Stomach (tissue), 9 donors: ENCODE results near the gene CYB561D1. TPM values are rescaled to one million over a fixed set of nuclear protein-coding genes. Genes with fewer than 3 reads are reported as not detected.

Experiments used
- DNase-seq, 2 donors: peaks; one replicate each; pipeline versions ENCODE4 v3.0.0 to v3.0.0-alpha.2; 2013 to 2019
- H3K27ac ChIP-seq, 5 donors: fragments of 200-600 bp in 4 of 5; sonication (generic) in 4 of 5; one replicate each; pipeline ENCODE4 v1.5.1; 2013 to 2019; ENCODE audit warnings: mild to moderate bottlenecking in 1 of 5, moderate library complexity in 1 of 5
- H3K27me3 ChIP-seq, 3 donors: fragments of 200-600 bp; sonication (generic); one replicate each; pipeline ENCODE4 v1.5.1; 2017 to 2019; ENCODE audit warnings: mixed run types in 1 of 3
- H3K36me3 ChIP-seq, 4 donors: fragments of 200-600 bp; sonication (generic); 1 replicate in 3 of 4; 2 replicates in 1 of 4; pipeline ENCODE4 v1.5.1; 2016 to 2019
- H3K4me1 ChIP-seq, 4 donors: fragments of 200-600 bp; sonication (generic); one replicate each; pipeline ENCODE4 v1.5.1; 2016 to 2019
- H3K4me3 ChIP-seq, 4 donors: fragments of 200-600 bp; sonication (generic) in 3 of 4; one replicate each; pipeline ENCODE4 v1.5.1; 2016 to 2019; ENCODE audit warnings: mild to moderate bottlenecking in 1 of 4
- H3K9me3 ChIP-seq, 4 donors: fragments of 200-600 bp; sonication (generic); one replicate each; pipeline ENCODE4 v1.5.1; 2016 to 2019
- CTCF ChIP-seq, 7 experiments: fragments of 450-650 bp in 4 of 7; fragments of 200-600 bp in 3 of 7; sonication (generic) in 3 of 7; IDR thresholded peaks; one replicate each; pipeline ENCODE4 v1.5.1; 2016 to 2019; ENCODE audit warnings: antibody characterized with exemption in 7 of 7, control low read depth in 2 of 7, mild to moderate bottlenecking in 1 of 7
- EP300 ChIP-seq: sonication (generic); formaldehyde crosslinking; IDR thresholded peaks from one replicate; pipeline ENCODE4 v1.6.1; 2017; ENCODE audit warnings: antibody characterized with exemption
- POLR2A ChIP-seq, 4 donors: fragments of 450-650 bp; IDR thresholded peaks; one replicate each; pipeline ENCODE4 v1.6.1; 2016; ENCODE audit warnings: antibody characterized with exemption in 4 of 4, control low read depth in 2 of 4, mild to moderate bottlenecking in 1 of 4, moderate library complexity in 1 of 4
- POLR2AphosphoS5 ChIP-seq, 3 donors: sonication (generic); formaldehyde crosslinking; IDR thresholded peaks; one replicate each; pipeline ENCODE4 v1.6.1; 2016; ENCODE audit warnings: antibody characterized with exemption in 3 of 3
- WGBS, 5 donors: extraction: QIAGEN DNeasy Blood & Tissue Kit in 3 of 5; methylation state at CpG; one replicate each; pipeline versions ENCODE4 v1.1.5 to v1.1.7; 2013 to 2018; 5-methylcytosine and 5-hydroxymethylcytosine counted together
- intact Hi-C: fragments of 100-400 bp; cut with DNase I; formaldehyde crosslinking; loops from one replicate; pipeline ENCODE4 v1.15.1; 2023; ENCODE audit warnings: low total_unique reads
- polyA plus RNA-seq, 3 donors: library from polyadenylated mRNA; stranded (reverse); fragments of 200-250 nt; gene quantifications; one replicate each; pipeline ENCODE4 v1.2.3, GENCODE V29; 2013
- total RNA-seq, 5 donors: library from RNA; depleted of rRNA; stranded (reverse); fragments of >200 nt; gene quantifications; one replicate each; pipeline versions ENCODE4 v1.1.0 to v1.2.3, GENCODE V29; 2014 to 2016
- donor health status: healthy with polysubstance abuse.
- donor health status: Bipolar disorder and iron deficiency.
- donor health status: healthy.

The CYB561D1 gene
- total and polyA plus RNA-seq, 8 donors, result 1.8 to 6.4 (median 2.5) TPM

GRCh38 chr1:109467301-109467777 lies 26.6 kb upstream of the CYB561D1 start:
- no peak for DNase-seq
- H3K27ac ChIP-seq, result peak overlapping the region in 3 of 5 donors; percentile 63 to 85 (median 74)
- WGBS, 5 donors, result 14 to 20% (median 15%) methylated on average over 22 to 23 of the region's 23 CpGs
- peaks cover 5 to 28% (median 23%) of the 10 kb centered on the region in 4 donors for H3K4me1 ChIP-seq
- TF ChIP-seq POLR2AphosphoS5 (IDR thresholded peaks at IDR 0.05) (no peak), EP300 (no peak), CTCF (IDR thresholded peaks at IDR 0.05) (no peak), POLR2A (IDR thresholded peaks at IDR 0.05) (no peak)
- no peaks in the 10 kb centered on the region for H3K36me3 ChIP-seq
- peak overlapping the region; percentile 58 to 82 (median 72) for H3K4me3 ChIP-seq
- no peaks in the 10 kb centered on the region for H3K9me3 ChIP-seq
- intact Hi-C loops, result no loop called here
- H3K27me3 ChIP-seq, result peaks cover 0 to 42% (median 30%) of the 10 kb centered on the region in 3 donors

GRCh38 chr1:109468061-109468460 lies 25.8 kb upstream of the CYB561D1 start:
- Histone ChIP-seq H3K4me3 (no peak overlapping the region), H3K27me3 (peaks cover 0 to 42% (median 30%) of the 10 kb centered on the region in 3 donors), H3K9me3 (no peaks in the 10 kb centered on the region), H3K4me1 (peaks cover 5 to 28% (median 23%) of the 10 kb centered on the region in 4 donors), H3K27ac (no peak overlapping the region), H3K36me3 (no peaks in the 10 kb centered on the region)
- 80 to 96% (median 86%) methylated on average over 1 of the region's 1 CpG for WGBS, 5 donors
- no peak for TF ChIP-seq POLR2A (IDR thresholded peaks at IDR 0.05)
- no peak for TF ChIP-seq CTCF (IDR thresholded peaks at IDR 0.05)
- no peak for TF ChIP-seq POLR2AphosphoS5 (IDR thresholded peaks at IDR 0.05)
- TF ChIP-seq EP300, result no peak
- intact Hi-C loops, result no loop called here
- no peak for DNase-seq

- Histone ChIP-seq H3K9me3 (no peaks in the 10 kb centered on the region), H3K4me1 (peaks cover 5 to 28% (median 23%) of the 10 kb centered on the region in 4 donors), H3K27ac (no peak overlapping the region), H3K36me3 (no peaks in the 10 kb centered on the region), H3K4me3 (no peak overlapping the region), H3K27me3 (peaks cover 0 to 42% (median 30%) of the 10 kb centered on the region in 3 donors)
- TF ChIP-seq POLR2AphosphoS5 (IDR thresholded peaks at IDR 0.05) (no peak), EP300 (no peak), POLR2A (IDR thresholded peaks at IDR 0.05) (no peak), CTCF (IDR thresholded peaks at IDR 0.05) (no peak)
- WGBS, 5 donors, result 25 to 38% (median 26%) methylated on average over 2 of the region's 2 CpGs
- no peak for DNase-seq
- intact Hi-C loops, result no loop called here
Observed at GRCh38 chr1:109468903-109469302, 25.0 kb upstream of the CYB561D1 start.

GRCh38 chr1:109470245-109470644 lies 23.6 kb upstream of the CYB561D1 start:
- 49 to 63% (median 59%) methylated on average over 6 of the region's 6 CpGs for WGBS, 5 donors
- intact Hi-C loops, result no loop called here
- Histone ChIP-seq H3K4me1 (peaks cover 5 to 25% (median 21%) of the 10 kb centered on the region in 4 donors), H3K27ac (no peak overlapping the region), H3K9me3 (no peaks in the 10 kb centered on the region), H3K27me3 (peaks cover 0 to 33% (median 24%) of the 10 kb centered on the region in 3 donors), H3K36me3 (peaks cover 0 to 2% (median 0%) of the 10 kb centered on the region in 4 donors), H3K4me3 (no peak overlapping the region)
- no peak for DNase-seq
- TF ChIP-seq POLR2A (IDR thresholded peaks at IDR 0.05), result no peak
- no peak for TF ChIP-seq CTCF (IDR thresholded peaks at IDR 0.05)
- TF ChIP-seq EP300, result no peak
- no peak for TF ChIP-seq POLR2AphosphoS5 (IDR thresholded peaks at IDR 0.05)
